H1 (cell line): ENCODE results near the gene CTNNA3. TPM values are rescaled to one million over a fixed set of nuclear protein-coding genes. Genes with fewer than 3 reads are reported as not detected.

Source experiments
- CTCF ChIA-PET: fragments of 300-600 bp; sonication (Branson Sonifier 250); formaldehyde crosslinking; loops from one replicate; lab custom pipeline; 2021; ENCODE audit not compliant: partially characterized antibody; lab: Charles Lee
- POLR2A ChIA-PET: fragments of 300-600 bp; sonication (Branson Sonifier 250); formaldehyde crosslinking; loops from one replicate; lab custom pipeline; 2021; ENCODE audit warnings: inconsistent platforms; ENCODE audit not compliant: partially characterized antibody; lab: Charles Lee
- DNase-seq, 2 experiments: peaks; one replicate each; pipeline versions ENCODE4 v3.0.0 to v3.0.0-alpha.2; 2010 to 2022; ENCODE audit warnings: low spot score in 2 of 2, low read depth in 1 of 2, mixed read lengths in 1 of 2
- FAIRE-seq: peaks from 2 replicates; lab custom pipeline; 2011; peaks lifted over from hg19 to GRCh38; lab: Jason Lieb, UNC
- H2AFZ ChIP-seq: 2 replicates; pipeline ENCODE4 v1.8.1; 2012; ENCODE audit warnings: low read length, inconsistent platforms
- H2AK5ac ChIP-seq: 2 replicates; pipeline ENCODE4 v1.6.1; 2013; ENCODE audit warnings: low read depth, low read length
- H2BK120ac ChIP-seq: replicated peaks from 2 replicates; pipeline ENCODE3; 2013; ENCODE audit warnings: low read depth, low read length, inconsistent platforms
- H2BK12ac ChIP-seq: 2 replicates; pipeline ENCODE4 v1.6.1; 2013; ENCODE audit warnings: low read depth, low read length
- H2BK15ac ChIP-seq: 2 replicates; pipeline ENCODE4 v1.6.1; 2013; ENCODE audit warnings: low read length
- H2BK20ac ChIP-seq: 2 replicates; pipeline ENCODE4 v1.6.1; 2013; ENCODE audit warnings: low read length
- H2BK5ac ChIP-seq: 2 replicates; pipeline ENCODE4 v1.6.1; 2013; ENCODE audit warnings: low read depth, low read length
- H3K14ac ChIP-seq: 2 replicates; pipeline ENCODE4 v1.6.1; 2013; ENCODE audit warnings: inconsistent platforms; ENCODE audit not compliant: insufficient read length
- H3K18ac ChIP-seq: 2 replicates; pipeline ENCODE4 v1.6.1; 2013; ENCODE audit warnings: low read length; ENCODE audit errors: extremely low read depth
- H3K23ac ChIP-seq: 2 replicates; pipeline ENCODE4 v1.6.1; 2013; ENCODE audit warnings: inconsistent platforms; ENCODE audit not compliant: insufficient read length
- H3K23me2 ChIP-seq: 2 replicates; pipeline ENCODE4 v1.6.1; 2013; ENCODE audit warnings: low read depth, low read length
- H3K27ac ChIP-seq: 2 replicates; pipeline ENCODE4 v1.6.1; 2011; ENCODE audit warnings: low read depth, low read length, inconsistent platforms
- H3K27me3 ChIP-seq, 4 experiments: replicated peaks in 1 of 4; 1 replicate in 1 of 4; 2 replicates in 3 of 4; pipeline versions ENCODE4 v1.6.1 to v1.8.1; 2011 to 2013; ENCODE audit warnings: low read length in 3 of 4, mild to moderate bottlenecking in 3 of 4, inconsistent platforms in 2 of 4, mixed read lengths in 2 of 4, moderate library complexity in 1 of 4; ENCODE audit not compliant: control insufficient read depth in 3 of 4, insufficient read depth in 3 of 4; ENCODE audit errors: extremely low read depth in 1 of 4
- H3K36me3 ChIP-seq, 4 experiments: 2 replicates each; pipeline versions ENCODE4 v1.6.1 to v1.8.1; 2011 to 2013; ENCODE audit warnings: mild to moderate bottlenecking in 4 of 4, low read length in 3 of 4, moderate library complexity in 2 of 4, control low read depth in 1 of 4, inconsistent platforms in 1 of 4; ENCODE audit not compliant: insufficient read depth in 4 of 4, control insufficient read depth in 2 of 4
- H3K4ac ChIP-seq: replicated peaks from 2 replicates; pipeline ENCODE3; 2013; ENCODE audit warnings: low read length, low read depth, mixed read lengths, inconsistent platforms; ENCODE audit not compliant: insufficient read length
- H3K4me1 ChIP-seq, 4 experiments: replicated peaks in 1 of 4; 1 replicate in 1 of 4; 2 replicates in 3 of 4; pipeline versions ENCODE4 v1.6.1 to v1.8.1; 2011 to 2013; ENCODE audit warnings: low read length in 3 of 4, inconsistent platforms in 2 of 4, mixed read lengths in 1 of 4; ENCODE audit not compliant: insufficient read depth in 4 of 4, control insufficient read depth in 3 of 4
- H3K4me2 ChIP-seq, 2 experiments: 2 replicates each; pipeline versions ENCODE4 v1.6.1 to v1.8.1; 2011 to 2013; ENCODE audit warnings: low read depth in 2 of 2, low read length in 2 of 2, control low read depth in 1 of 2, inconsistent platforms in 1 of 2, mild to moderate bottlenecking in 1 of 2; ENCODE audit not compliant: insufficient read depth in 1 of 2
- H3K4me3 ChIP-seq, 4 experiments: fragments of 200-600, 300-600 bp in 1 of 4; sonication (generic), shearing (Covaris generic), sonication (Bioruptor Twin) in 1 of 4; 2 replicates each; pipeline versions ENCODE4 v1.5.1 to v1.8.1; 2011 to 2016; ENCODE audit warnings: low read length in 4 of 4, low read depth in 3 of 4, control low read depth in 2 of 4, inconsistent platforms in 2 of 4, mild to moderate bottlenecking in 2 of 4, mixed read lengths in 1 of 4, moderate library complexity in 1 of 4; ENCODE audit not compliant: insufficient read depth in 2 of 4; ENCODE audit errors: extremely low read depth in 1 of 4
- H3K56ac ChIP-seq: replicated peaks from 2 replicates; pipeline ENCODE3; 2013; ENCODE audit warnings: low read depth, mild to moderate bottlenecking, mixed read lengths, low read length, inconsistent platforms; ENCODE audit not compliant: insufficient read length
- H3K79me1 ChIP-seq: 2 replicates; pipeline ENCODE4 v1.6.1; 2013; ENCODE audit warnings: low read depth, low read length, control low read depth
- H3K79me2 ChIP-seq, 2 experiments: 2 replicates each; pipeline versions ENCODE4 v1.6.1 to v1.8.1; 2012 to 2013; ENCODE audit warnings: low read length in 2 of 2, mild to moderate bottlenecking in 2 of 2, inconsistent platforms in 1 of 2; ENCODE audit not compliant: insufficient read depth in 2 of 2, control insufficient read depth in 1 of 2
- H3K9ac ChIP-seq, 4 experiments: replicated peaks in 1 of 4; 1 replicate in 1 of 4; 2 replicates in 3 of 4; pipeline versions ENCODE4 v1.6.1 to v1.8.1; 2011 to 2013; ENCODE audit warnings: low read depth in 3 of 4, low read length in 3 of 4, control low read depth in 2 of 4, mild to moderate bottlenecking in 2 of 4, moderate library complexity in 2 of 4, inconsistent platforms in 1 of 4; ENCODE audit errors: extremely low read depth in 1 of 4
- H3K9me3 ChIP-seq, 2 experiments: 2 replicates each; pipeline versions ENCODE4 v1.6.1 to v1.8.1; 2012 to 2013; ENCODE audit warnings: mild to moderate bottlenecking in 2 of 2, moderate library complexity in 2 of 2, control low read depth in 1 of 2, inconsistent platforms in 1 of 2, low read depth in 1 of 2, low read length in 1 of 2, mixed read lengths in 1 of 2; ENCODE audit not compliant: insufficient read depth in 2 of 2
- H4K20me1 ChIP-seq, 2 experiments: replicated peaks in 1 of 2; 2 replicates each; pipeline versions ENCODE3 to v1.8.1; 2011 to 2013; ENCODE audit warnings: inconsistent platforms in 2 of 2, low read length in 2 of 2, mild to moderate bottlenecking in 1 of 2; ENCODE audit not compliant: insufficient read depth in 2 of 2, control insufficient read depth in 1 of 2
- H4K5ac ChIP-seq: 2 replicates; pipeline ENCODE4 v1.6.1; 2013; ENCODE audit warnings: low read length, low read depth, mixed read lengths, inconsistent platforms; ENCODE audit not compliant: insufficient read length
- H4K8ac ChIP-seq: 2 replicates; pipeline ENCODE4 v1.8.0; 2013; ENCODE audit warnings: mild to moderate bottlenecking, moderate library complexity, low read length, inconsistent platforms; ENCODE audit not compliant: insufficient read depth; ENCODE audit errors: extremely low read depth
- H4K91ac ChIP-seq: replicated peaks from 2 replicates; pipeline ENCODE3; 2013; ENCODE audit warnings: low read length, mixed read lengths, inconsistent platforms; ENCODE audit not compliant: insufficient read length
- BCL11A ChIP-seq, 2 experiments: IDR thresholded peaks; one replicate each; pipeline ENCODE4 v1.6.1; 2011; ENCODE audit warnings: low read depth in 2 of 2, low read length in 2 of 2, mild to moderate bottlenecking in 2 of 2
- CHD2 ChIP-seq: IDR thresholded peaks from 2 replicates; pipeline ENCODE4 v1.6.1; 2012; ENCODE audit warnings: low read length, improper control_type of control experiment
- EZH2 ChIP-seq: fragments of 200-600 bp; sonication (generic); IDR thresholded peaks from 2 replicates; pipeline ENCODE4 v1.7.1; 2012; ENCODE audit warnings: low read depth, mild to moderate bottlenecking, moderate library complexity, low read length, inconsistent platforms; ENCODE audit not compliant: severe bottlenecking
- GTF2F1 ChIP-seq: IDR thresholded peaks from 2 replicates; pipeline ENCODE4 v1.6.1; 2012; ENCODE audit warnings: low read depth, low read length, improper control_type of control experiment, borderline replicate concordance
- JUND ChIP-seq: IDR thresholded peaks from 2 replicates; pipeline ENCODE4 v1.6.1; 2011; ENCODE audit warnings: mild to moderate bottlenecking, improper control_type of control experiment, low read length
- RAD21 ChIP-seq, 2 experiments: IDR thresholded peaks in 1 of 2; conservative IDR thresholded peaks in 1 of 2; 2 replicates each; pipeline ENCODE4 v1.6.1; 2011; ENCODE audit warnings: low read depth in 2 of 2, low read length in 2 of 2, improper control_type of control experiment in 1 of 2, inconsistent platforms in 1 of 2, mild to moderate bottlenecking in 1 of 2, moderate library complexity in 1 of 2
- RXRA ChIP-seq: IDR thresholded peaks from 2 replicates; pipeline ENCODE4 v1.6.1; 2011; ENCODE audit warnings: low read depth, mild to moderate bottlenecking, low read length, moderate library complexity; ENCODE audit not compliant: insufficient read depth
- SIN3A ChIP-seq, 2 experiments: IDR thresholded peaks in 1 of 2; conservative IDR thresholded peaks in 1 of 2; 2 replicates each; pipeline ENCODE4 v1.6.1; 2011 to 2012; ENCODE audit warnings: low read length in 2 of 2, improper control_type of control experiment in 1 of 2, low read depth in 1 of 2, mild to moderate bottlenecking in 1 of 2
- SP4 ChIP-seq: IDR thresholded peaks from 2 replicates; pipeline ENCODE4 v1.6.1; 2012; ENCODE audit warnings: low read length, inconsistent platforms
- SUZ12 ChIP-seq: fragments of 200-600 bp; sonication (generic); IDR thresholded peaks from 2 replicates; pipeline ENCODE4 v1.6.1; 2012; ENCODE audit warnings: mild to moderate bottlenecking, inconsistent platforms, low read length, moderate library complexity, mixed read lengths
- TAF1 ChIP-seq: IDR thresholded peaks from 2 replicates; pipeline ENCODE4 v1.6.1; 2011; ENCODE audit warnings: mild to moderate bottlenecking, low read depth, low read length
- USF2 ChIP-seq: IDR thresholded peaks from 2 replicates; pipeline ENCODE4 v1.6.1; 2011; ENCODE audit warnings: low read length, improper control_type of control experiment
- WGBS, 2 experiments: shearing (Covaris generic) in 1 of 2; methylation state at CpG; one replicate each; pipeline versions ENCODE4 v1.1.6 to v1.1.7; 2013 to 2015; ENCODE audit warnings: low lambda C conversion rate in 2 of 2, mixed read lengths in 2 of 2, inconsistent platforms in 1 of 2, low coverage in 1 of 2, missing lambda C conversion rate in 1 of 2; ENCODE audit not compliant: insufficient replicate concordance in 2 of 2, insufficient coverage in 1 of 2, insufficient read length in 1 of 2; ENCODE audit errors: extremely low coverage in 1 of 2, missing lambda C conversion rate in 1 of 2; 5-methylcytosine and 5-hydroxymethylcytosine counted together
- polyA plus RNA-seq, 7 experiments: library from polyadenylated mRNA; depleted of rRNA in 3 of 7; stranded (reverse) in 5 of 7; unstranded in 2 of 7; fragments of >200 nt in 5 of 7; fragments of 200-250 nt in 2 of 7; gene quantifications; 1 replicate in 5 of 7; 2 replicates in 1 of 7; 4 replicates in 1 of 7; pipeline versions ENCODE4 v1.2.1 to v1.2.3, GENCODE V29; 2011 to 2013; ENCODE audit warnings: missing spikeins in 2 of 7, mixed read lengths in 2 of 7
- total RNA-seq: library from RNA; stranded (reverse); fragmentation: NEBNext Ultra II Directional; extraction: Animal tissue kit (Norgen Biotek cat#: 25700); gene quantifications from 2 replicates; pipeline ENCODE4 v1.2.1, GENCODE V29; 2021

The CTNNA3 gene
- total and polyA plus RNA-seq, 2 of the 8 experiments (the other 6 are each of a cell fraction or from before 2014, with no cell fraction given), result 1.3 to 1.5 TPM

GRCh38 chr10:67241451-67241850 is 454.5 kb downstream of the CTNNA3 start:
- POLR2A ChIA-PET, result no interaction called here
- Histone ChIP-seq H3K27me3 (no peaks in the 10 kb centered on the region), H4K5ac (no peak overlapping the region), H3K79me2 (no peaks in the 10 kb centered on the region), H3K4me1 (peaks cover 0 to 3% (median 3%) of the 10 kb centered on the region in 4 experiments; a peak in 3 of 7 replicates), H4K20me1 (no peaks in the 10 kb centered on the region), H4K8ac (no peak overlapping the region), H2BK5ac (no peak overlapping the region), H4K91ac (no peak overlapping the region), H2BK15ac (no peak overlapping the region), H3K14ac (no peak overlapping the region), H3K36me3 (no peaks in the 10 kb centered on the region), H3K27ac (no peak overlapping the region), H3K4me3 (no peak overlapping the region), H3K18ac (no peak overlapping the region), H3K79me1 (no peaks in the 10 kb centered on the region), H2BK20ac (no peak overlapping the region), H3K9ac (no peak overlapping the region), H2AFZ (no peak overlapping the region), H3K56ac (no peak overlapping the region), H2BK12ac (no peak overlapping the region), H3K4me2 (no peak overlapping the region), H2BK120ac (no peak overlapping the region), H2AK5ac (no peak overlapping the region), H3K23ac (no peak overlapping the region), H3K4ac (no peak overlapping the region), H3K9me3 (no peaks in the 10 kb centered on the region), H3K23me2 (no peaks in the 10 kb centered on the region)
- CTCF ChIA-PET, result no interaction called here
- WGBS, 2 experiments, result 0% methylated on average over 1 of the region's 1 CpG; no CpG with 5 or more reads in 1 of the 2 experiments
- FAIRE-seq (no peak), DNase-seq (no peak)
- no peak for TF ChIP-seq SUZ12
- no peak for TF ChIP-seq TAF1
- TF ChIP-seq RAD21 (IDR thresholded peaks at IDR 0.05 in 1 of 2, conservative IDR thresholded peaks at IDR 0.05 in 1 of 2; ENCODE audit: low read depth in 2 of 2, low read length in 2 of 2), result no peak
- TF ChIP-seq GTF2F1, result no peak
- no peak for TF ChIP-seq RXRA
- TF ChIP-seq CHD2, result no peak
- TF ChIP-seq SP4, result no peak
- TF ChIP-seq SIN3A (conservative IDR thresholded peaks at IDR 0.05 in 1 of 2, IDR thresholded peaks at IDR 0.05 in 1 of 2; ENCODE audit: low read depth in 1 of 2, low read length in 2 of 2), result no peak
- no peak for TF ChIP-seq EZH2
- no peak for TF ChIP-seq BCL11A (IDR thresholded peaks at IDR 0.05; ENCODE audit: low read depth in 2 of 2, low read length in 2 of 2)
- no peak for TF ChIP-seq JUND
- no peak for TF ChIP-seq USF2
